Measurements from ENCODE around the gene FTCDNL1. TPM values are rescaled to one million over a fixed set of nuclear protein-coding genes. Genes with fewer than 3 reads are reported as not detected.

FTCDNL1 gene
- total RNA-seq, 1 experiment from 2014 or later: 2.0 TPM

DNA sequence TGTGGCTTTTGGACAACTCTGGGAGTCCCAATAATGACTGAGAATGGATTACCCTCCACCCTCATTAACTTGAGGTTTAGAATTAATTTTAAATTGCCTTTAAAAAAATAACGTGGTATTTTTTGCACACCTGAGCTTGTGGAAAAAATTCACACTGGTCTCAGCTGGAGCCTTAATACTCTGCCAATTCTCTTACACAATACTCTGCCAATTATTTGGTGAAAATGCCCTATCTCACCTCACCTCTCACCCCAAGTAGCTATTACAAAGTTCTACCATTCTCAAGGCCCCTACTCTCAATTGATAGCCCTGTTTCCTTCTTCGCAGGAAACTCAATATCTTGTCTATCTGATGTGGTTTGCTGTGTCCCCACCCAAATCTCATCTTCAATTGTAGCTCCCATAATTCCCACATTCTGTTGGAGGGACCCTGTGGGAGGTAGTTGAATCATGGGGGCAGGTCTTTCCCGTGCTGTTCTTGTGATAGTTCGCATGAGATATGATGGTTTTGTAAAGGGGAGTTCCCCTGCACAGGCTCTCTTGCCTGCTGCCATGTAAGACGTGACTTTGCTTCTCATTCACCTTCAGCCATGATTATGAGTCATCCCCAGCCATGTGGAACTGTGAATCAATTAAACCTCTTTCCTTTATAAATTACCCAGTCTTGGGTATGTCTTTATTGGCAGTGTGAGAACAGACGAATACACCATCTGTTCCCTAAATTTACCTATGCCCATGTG lies 32.7 kb upstream of the FTCDNL1 start:
- no peak overlapping the region for H3K4me3 Mint-ChIP-seq
- H2BK120ac ChIP-seq (ENCODE audit: low read depth, low read length, poor library complexity, severe bottlenecking): no peak overlapping the region
- H3K79me1 ChIP-seq (ENCODE audit: insufficient read depth, low read depth, low read length, poor library complexity, severe bottlenecking): no peaks in the 10 kb centered on the region
- no peaks in the 10 kb centered on the region for H4K20me1 ChIP-seq (ENCODE audit: control insufficient read depth, insufficient read depth, insufficient read length)
- TF ChIP-seq, protein P1, sequence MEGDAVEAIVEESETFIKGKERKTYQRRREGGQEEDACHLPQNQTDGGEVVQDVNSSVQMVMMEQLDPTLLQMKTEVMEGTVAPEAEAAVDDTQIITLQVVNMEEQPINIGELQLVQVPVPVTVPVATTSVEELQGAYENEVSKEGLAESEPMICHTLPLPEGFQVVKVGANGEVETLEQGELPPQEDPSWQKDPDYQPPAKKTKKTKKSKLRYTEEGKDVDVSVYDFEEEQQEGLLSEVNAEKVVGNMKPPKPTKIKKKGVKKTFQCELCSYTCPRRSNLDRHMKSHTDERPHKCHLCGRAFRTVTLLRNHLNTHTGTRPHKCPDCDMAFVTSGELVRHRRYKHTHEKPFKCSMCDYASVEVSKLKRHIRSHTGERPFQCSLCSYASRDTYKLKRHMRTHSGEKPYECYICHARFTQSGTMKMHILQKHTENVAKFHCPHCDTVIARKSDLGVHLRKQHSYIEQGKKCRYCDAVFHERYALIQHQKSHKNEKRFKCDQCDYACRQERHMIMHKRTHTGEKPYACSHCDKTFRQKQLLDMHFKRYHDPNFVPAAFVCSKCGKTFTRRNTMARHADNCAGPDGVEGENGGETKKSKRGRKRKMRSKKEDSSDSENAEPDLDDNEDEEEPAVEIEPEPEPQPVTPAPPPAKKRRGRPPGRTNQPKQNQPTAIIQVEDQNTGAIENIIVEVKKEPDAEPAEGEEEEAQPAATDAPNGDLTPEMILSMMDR (conservative IDR thresholded peaks at IDR 0.05): no peak
- H2AK5ac ChIP-seq (ENCODE audit: insufficient read length, low read length): no peak overlapping the region
- peaks cover 1 to 3% of the 10 kb centered on the region in 2 experiments; a peak in 3 of 4 replicates for H3K4me1 Mint-ChIP-seq
- H4K91ac ChIP-seq (ENCODE audit: insufficient read length, low read depth, low read length): no peak overlapping the region
- no peak overlapping the region for H3K4me2 ChIP-seq (ENCODE audit: insufficient read depth, insufficient read length, low read length)
- DNase-seq: no peak
- H4K8ac ChIP-seq (replicated peaks; ENCODE audit: insufficient read length, low read depth, low read length): no peak overlapping the region
- no peak overlapping the region for H3K23ac ChIP-seq (ENCODE audit: insufficient read length, low read depth, low read length)
- no peak overlapping the region for H3K27ac Mint-ChIP-seq
- H3K9me3 Mint-ChIP-seq: peaks cover under 1 to 5% of the 10 kb centered on the region in 2 experiments
- H3K18ac ChIP-seq (ENCODE audit: insufficient read length, low read depth, low read length): no peak overlapping the region
- H2BK5ac ChIP-seq (ENCODE audit: insufficient read length, low read length): no peak overlapping the region
- H4K5ac ChIP-seq (ENCODE audit: insufficient read length, low read depth, low read length): no peak overlapping the region
- H2BK12ac ChIP-seq (ENCODE audit: insufficient read length, low read depth, low read length): no peak overlapping the region
- no CpG with 5 or more reads among the region's 6 CpGs for WGBS (ENCODE audit: extremely low coverage, insufficient read length, low lambda C conversion rate)
- H3K79me2 ChIP-seq (ENCODE audit: insufficient read depth, low read length): no peaks in the 10 kb centered on the region
- H2BK15ac ChIP-seq (ENCODE audit: low read depth, low read length): no peak overlapping the region
- no peak overlapping the region for H3K56ac ChIP-seq (ENCODE audit: insufficient read length, low read depth, low read length)
- H3K23me2 ChIP-seq (ENCODE audit: insufficient read length, low read depth, low read length, poor library complexity, severe bottlenecking): no peaks in the 10 kb centered on the region
- no peaks in the 10 kb centered on the region for H3K27me3 Mint-ChIP-seq (ENCODE audit: low read depth)
- no peak overlapping the region for H3K4ac ChIP-seq (ENCODE audit: low read depth, low read length)
- H3K14ac ChIP-seq (ENCODE audit: insufficient read depth, low read length): no peak overlapping the region
- H3K27ac ChIP-seq (ENCODE audit: insufficient read length, low read depth, low read length): no peak overlapping the region
- H3K36me3 Mint-ChIP-seq (ENCODE audit: insufficient read depth in 1 of 3, low read depth in 3 of 3): peaks cover 0 to 8% (median 7%) of the 10 kb centered on the region in 3 experiments; a peak in 5 of 7 replicates
- no peak overlapping the region for H3T11ph ChIP-seq (ENCODE audit: low read length)
- H3K27me3 ChIP-seq (ENCODE audit: insufficient read depth, low read length): no peaks in the 10 kb centered on the region
- no peaks in the 10 kb centered on the region for H3K9me3 ChIP-seq (ENCODE audit: control insufficient read depth, low read depth, low read length)
- H2AFZ ChIP-seq (ENCODE audit: low read length): no peak overlapping the region
- no peak overlapping the region for H2BK20ac ChIP-seq (ENCODE audit: low read depth, low read length, poor library complexity, severe bottlenecking)
- H3K4me1 ChIP-seq (ENCODE audit: insufficient read depth, low read length): no peaks in the 10 kb centered on the region
- H3K9ac ChIP-seq (ENCODE audit: extremely low read depth, insufficient read length, low read length): no peak overlapping the region

All from H9 (cell line).